Choroid plexus epithelial cell (primary cell): Measurements from ENCODE around the gene MYH9.

Source experiments
- DNase-seq: peaks from one replicate; pipeline ENCODE4 v3.0.0-alpha.2; 2010; ENCODE audit warnings: low read depth
- H3K4me3 ChIP-seq: 2 replicates; pipeline ENCODE4 v1.5.1; 2011; ENCODE audit warnings: low read depth, mild to moderate bottlenecking, control low read depth, low read length, moderate library complexity
- CTCF ChIP-seq: conservative IDR thresholded peaks from 2 replicates; pipeline ENCODE4 v1.5.1; 2011; ENCODE audit warnings: low read depth, mild to moderate bottlenecking, control low read depth, inconsistent platforms, low read length, moderate library complexity

Gene MYH9

GRCh38 chr22:36320553-36320952, 67.2 kb downstream of the MYH9 start:
- DNase-seq, result no peak
- no peak overlapping the region for H3K4me3 ChIP-seq
- no peak for TF ChIP-seq CTCF

- no peak overlapping the region for H3K4me3 ChIP-seq
- DNase-seq, result no peak
- TF ChIP-seq CTCF, result no peak
Observed at GRCh38 chr22:36319595-36320497, 67.9 kb downstream of the MYH9 start.

GRCh38 chr22:36318442-36318841, 69.3 kb downstream of the MYH9 start:
- no peak for DNase-seq
- no peak overlapping the region for H3K4me3 ChIP-seq
- no peak for TF ChIP-seq CTCF

GRCh38 chr22:36317658-36318271, 70.0 kb downstream of the MYH9 start:
- TF ChIP-seq CTCF, result no peak
- DNase-seq, result no peak
- no peak overlapping the region for H3K4me3 ChIP-seq

GRCh38 chr22:36316419-36316818, 71.3 kb downstream of the MYH9 start:
- no peak for TF ChIP-seq CTCF
- DNase-seq, result no peak

GRCh38 chr22:36315325-36315724, 72.4 kb downstream of the MYH9 start:
- DNase-seq, result no peak
- no peak for TF ChIP-seq CTCF
- no peak overlapping the region for H3K4me3 ChIP-seq

More at GRCh38 chr22:36316419-36316818, 71.3 kb downstream of the MYH9 start:
- no peak overlapping the region for H3K4me3 ChIP-seq
